ENCODE data around the gene XIST. TPM values are rescaled to one million over a fixed set of nuclear protein-coding genes. Genes with fewer than 3 reads are reported as not detected.

Gene XIST
- total RNA-seq, 2 experiments from 2014 or later = not detected

- H3K4me3 Mint-ChIP-seq = no peak overlapping the region
- no peaks in the 10 kb centered on the region for H3K27me3 Mint-ChIP-seq
- no peaks in the 10 kb centered on the region for H3K9me3 Mint-ChIP-seq
- H3K4me1 Mint-ChIP-seq = no peaks in the 10 kb centered on the region
- no peak overlapping the region for H3K27ac Mint-ChIP-seq
- DNase-seq = no peak
- no peaks in the 10 kb centered on the region for H3K36me3 Mint-ChIP-seq
Observed at GRCh38 chrX:73849073-73849472, 3.4 kb downstream of the XIST start.

GRCh38 chrX:73847991-73848390 lies 4.5 kb downstream of the XIST start:
- Mint-ChIP-seq H3K4me3 (no peak overlapping the region), H3K4me1 (no peaks in the 10 kb centered on the region), H3K36me3 (no peaks in the 10 kb centered on the region), H3K27me3 (no peaks in the 10 kb centered on the region), H3K9me3 (no peaks in the 10 kb centered on the region), H3K27ac (no peak overlapping the region)
- DNase-seq = no peak

GRCh38 chrX:73847100-73847499 lies 5.4 kb downstream of the XIST start:
- H3K4me1 Mint-ChIP-seq = no peaks in the 10 kb centered on the region
- H3K9me3 Mint-ChIP-seq = no peaks in the 10 kb centered on the region
- H3K4me3 Mint-ChIP-seq = no peak overlapping the region
- H3K36me3 Mint-ChIP-seq = no peaks in the 10 kb centered on the region
- no peak overlapping the region for H3K27ac Mint-ChIP-seq
- H3K27me3 Mint-ChIP-seq = no peaks in the 10 kb centered on the region
- DNase-seq = no peak

- Mint-ChIP-seq H3K27ac (no peak overlapping the region), H3K4me3 (no peak overlapping the region), H3K27me3 (no peaks in the 10 kb centered on the region), H3K4me1 (no peaks in the 10 kb centered on the region), H3K9me3 (no peaks in the 10 kb centered on the region), H3K36me3 (no peaks in the 10 kb centered on the region)
- DNase-seq = no peak
Observed at GRCh38 chrX:73842541-73843234, 9.8 kb downstream of the XIST start.

- no peaks in the 10 kb centered on the region for H3K36me3 Mint-ChIP-seq
- no peak overlapping the region for H3K4me3 Mint-ChIP-seq
- DNase-seq = no peak
- H3K4me1 Mint-ChIP-seq = no peaks in the 10 kb centered on the region
- H3K9me3 Mint-ChIP-seq = no peaks in the 10 kb centered on the region
- H3K27me3 Mint-ChIP-seq = no peaks in the 10 kb centered on the region
- H3K27ac Mint-ChIP-seq = no peak overlapping the region
Observed at GRCh38 chrX:73841337-73841736, 11.2 kb downstream of the XIST start.

- no peaks in the 10 kb centered on the region for H3K27me3 Mint-ChIP-seq
- H3K9me3 Mint-ChIP-seq = no peaks in the 10 kb centered on the region
- no peak for DNase-seq
- H3K27ac Mint-ChIP-seq = no peak overlapping the region
- H3K4me3 Mint-ChIP-seq = no peak overlapping the region
- H3K36me3 Mint-ChIP-seq = no peaks in the 10 kb centered on the region
- no peaks in the 10 kb centered on the region for H3K4me1 Mint-ChIP-seq
Observed at GRCh38 chrX:73840120-73840924, 12.2 kb downstream of the XIST start.

- no peaks in the 10 kb centered on the region for H3K4me1 Mint-ChIP-seq
- H3K9me3 Mint-ChIP-seq = no peaks in the 10 kb centered on the region
- DNase-seq = no peak
- no peaks in the 10 kb centered on the region for H3K27me3 Mint-ChIP-seq
- no peaks in the 10 kb centered on the region for H3K36me3 Mint-ChIP-seq
- H3K27ac Mint-ChIP-seq = no peak overlapping the region
- no peak overlapping the region for H3K4me3 Mint-ChIP-seq
Observed at GRCh38 chrX:73839152-73839551, 13.4 kb downstream of the XIST start.

- no peaks in the 10 kb centered on the region for H3K9me3 Mint-ChIP-seq
- no peaks in the 10 kb centered on the region for H3K4me1 Mint-ChIP-seq
- no peak overlapping the region for H3K4me3 Mint-ChIP-seq
- DNase-seq = no peak
- H3K36me3 Mint-ChIP-seq = no peaks in the 10 kb centered on the region
- no peaks in the 10 kb centered on the region for H3K27me3 Mint-ChIP-seq
- no peak overlapping the region for H3K27ac Mint-ChIP-seq
Observed at GRCh38 chrX:73838123-73838522, 14.4 kb downstream of the XIST start.

GRCh38 chrX:73836956-73837477 lies 15.5 kb downstream of the XIST start:
- Mint-ChIP-seq H3K4me1 (no peaks in the 10 kb centered on the region), H3K36me3 (no peaks in the 10 kb centered on the region), H3K27me3 (no peaks in the 10 kb centered on the region), H3K4me3 (no peak overlapping the region), H3K27ac (no peak overlapping the region), H3K9me3 (no peaks in the 10 kb centered on the region)
- no peak for DNase-seq

GRCh38 chrX:73834219-73834618 lies 18.3 kb downstream of the XIST start:
- H3K9me3 Mint-ChIP-seq = no peaks in the 10 kb centered on the region
- no peak overlapping the region for H3K27ac Mint-ChIP-seq
- no peaks in the 10 kb centered on the region for H3K27me3 Mint-ChIP-seq
- DNase-seq = no peak
- H3K4me3 Mint-ChIP-seq = no peak overlapping the region
- no peaks in the 10 kb centered on the region for H3K4me1 Mint-ChIP-seq
- H3K36me3 Mint-ChIP-seq = no peaks in the 10 kb centered on the region

GRCh38 chrX:73832319-73832718 lies 20.2 kb downstream of the XIST start:
- H3K27ac Mint-ChIP-seq = no peak overlapping the region

GRCh38 chrX:73831500-73831899 lies 21.0 kb downstream of the XIST start:
- Mint-ChIP-seq H3K9me3 (no peaks in the 10 kb centered on the region), H3K27me3 (no peaks in the 10 kb centered on the region), H3K36me3 (no peaks in the 10 kb centered on the region), H3K27ac (no peak overlapping the region), H3K4me1 (no peaks in the 10 kb centered on the region), H3K4me3 (no peak overlapping the region)
- no peak for DNase-seq

More at GRCh38 chrX:73832319-73832718, 20.2 kb downstream of the XIST start:
- no peaks in the 10 kb centered on the region for H3K9me3 Mint-ChIP-seq
- no peak overlapping the region for H3K4me3 Mint-ChIP-seq
- no peaks in the 10 kb centered on the region for H3K36me3 Mint-ChIP-seq
- no peaks in the 10 kb centered on the region for H3K27me3 Mint-ChIP-seq
- no peaks in the 10 kb centered on the region for H3K4me1 Mint-ChIP-seq
- DNase-seq = no peak

- no peaks in the 10 kb centered on the region for H3K9me3 Mint-ChIP-seq
- no peak overlapping the region for H3K27ac Mint-ChIP-seq
- no peak for DNase-seq
- no peaks in the 10 kb centered on the region for H3K27me3 Mint-ChIP-seq
- no peaks in the 10 kb centered on the region for H3K4me1 Mint-ChIP-seq
- H3K36me3 Mint-ChIP-seq = no peaks in the 10 kb centered on the region
- H3K4me3 Mint-ChIP-seq = no peak overlapping the region
Observed at GRCh38 chrX:73830489-73831414, 21.8 kb downstream of the XIST start.

GRCh38 chrX:73829890-73830466 lies 22.5 kb downstream of the XIST start:
- Mint-ChIP-seq H3K27ac (no peak overlapping the region), H3K4me3 (no peak overlapping the region), H3K9me3 (no peaks in the 10 kb centered on the region), H3K4me1 (no peaks in the 10 kb centered on the region), H3K27me3 (no peaks in the 10 kb centered on the region), H3K36me3 (no peaks in the 10 kb centered on the region)
- no peak for DNase-seq
